Fibroblast of lung (primary cell): ENCODE measurements around the gene ZNF366. TPM values are rescaled to one million over a fixed set of nuclear protein-coding genes. Genes with fewer than 3 reads are reported as not detected.

Experiments
- DNase-seq, 2 donors: peaks; one replicate each; pipeline versions ENCODE4 v3.0.0 to v3.0.0-alpha.2; 2010; ENCODE audit warnings: low read depth in 2 of 2
- H2AFZ ChIP-seq: 2 replicates; pipeline ENCODE4 v1.5.1; 2012; ENCODE audit warnings: low read length, control low read depth, inconsistent platforms
- H3K27ac ChIP-seq: 2 replicates; pipeline ENCODE4 v1.5.1; 2011; ENCODE audit warnings: low read length, control low read depth; ENCODE audit not compliant: insufficient read depth
- H3K27me3 ChIP-seq: 2 replicates; pipeline ENCODE4 v1.5.1; 2011; ENCODE audit warnings: mild to moderate bottlenecking, low read length; ENCODE audit not compliant: control insufficient read depth, insufficient read depth
- H3K36me3 ChIP-seq: 2 replicates; pipeline ENCODE4 v1.5.1; 2011; ENCODE audit warnings: low read length; ENCODE audit not compliant: control insufficient read depth, insufficient read depth
- H3K4me1 ChIP-seq: 2 replicates; pipeline ENCODE4 v1.5.1; 2011; ENCODE audit warnings: low read length; ENCODE audit not compliant: control insufficient read depth, insufficient read depth; ENCODE audit errors: extremely low read depth
- H3K4me2 ChIP-seq: 2 replicates; pipeline ENCODE4 v1.5.1; 2011; ENCODE audit warnings: low read length, control low read depth; ENCODE audit not compliant: insufficient read depth; ENCODE audit errors: extremely low read depth
- H3K4me3 ChIP-seq, 4 experiments: fragments of 200-600 bp in 1 of 4; sonication (generic) in 1 of 4; replicated peaks in 1 of 4; 2 replicates each; pipeline ENCODE4 v1.5.1; 2011 to 2016; ENCODE audit warnings: low read length in 4 of 4, low read depth in 3 of 4, mild to moderate bottlenecking in 3 of 4, control low read depth in 2 of 4, inconsistent platforms in 1 of 4, mixed read lengths in 1 of 4; ENCODE audit not compliant: insufficient read depth in 1 of 4; ENCODE audit errors: control extremely low read depth in 1 of 4
- H3K79me2 ChIP-seq: 2 replicates; pipeline ENCODE4 v1.5.1; 2012; ENCODE audit warnings: mild to moderate bottlenecking, low read length, inconsistent platforms; ENCODE audit not compliant: control insufficient read depth, insufficient read depth
- H3K9ac ChIP-seq: 2 replicates; pipeline ENCODE4 v1.5.1; 2011; ENCODE audit warnings: mild to moderate bottlenecking, low read length, control low read depth; ENCODE audit not compliant: insufficient read depth
- H3K9me3 ChIP-seq: 2 replicates; pipeline ENCODE4 v1.5.1; 2012; ENCODE audit warnings: low read depth, low read length; ENCODE audit not compliant: control insufficient read depth, insufficient read depth
- H4K20me1 ChIP-seq: 2 replicates; pipeline ENCODE4 v1.5.1; 2011; ENCODE audit warnings: low read length; ENCODE audit not compliant: control insufficient read depth, insufficient read depth; ENCODE audit errors: extremely low read depth
- CTCF ChIP-seq, 2 donors: IDR thresholded peaks in 1 of 2; conservative IDR thresholded peaks in 1 of 2; 1 replicate in 1 of 2; 2 replicates in 1 of 2; pipeline ENCODE4 v1.5.1; 2011 to 2012; ENCODE audit warnings: low read length in 2 of 2, control low read depth in 1 of 2, inconsistent platforms in 1 of 2, low read depth in 1 of 2, mild to moderate bottlenecking in 1 of 2
- EZH2 ChIP-seq: IDR thresholded peaks from 2 replicates; pipeline ENCODE4 v1.5.1; 2012; ENCODE audit warnings: low read length, control low read depth, mild to moderate bottlenecking; ENCODE audit errors: missing control alignments
- polyA plus RNA-seq, 2 donors: library from polyadenylated mRNA; depleted of rRNA in 1 of 2; stranded (reverse) in 1 of 2; unstranded in 1 of 2; fragments of >200 nt; gene quantifications; 2 replicates each; pipeline ENCODE4 v1.2.1, GENCODE V29; 2011 to 2012; ENCODE audit warnings: missing spikeins in 1 of 2
- total RNA-seq: library from RNA; depleted of rRNA; stranded (reverse); fragments of >200 nt; gene quantifications from 2 replicates; pipeline ENCODE4 v1.2.1, GENCODE V29; 2014

The ZNF366 gene
- total and polyA plus RNA-seq, 2 donors (not counting 1 experiment from before 2014, with no cell fraction given), result not detected

GRCh38 chr5:72459089-72459661 is 48.0 kb downstream of the ZNF366 start:
- Histone ChIP-seq H3K4me3 (no peak overlapping the region), H3K9ac (no peak overlapping the region), H4K20me1 (no peaks in the 10 kb centered on the region), H3K4me1 (no peaks in the 10 kb centered on the region), H3K27me3 (no peaks in the 10 kb centered on the region), H3K4me2 (no peak overlapping the region), H3K36me3 (no peaks in the 10 kb centered on the region), H2AFZ (no peak overlapping the region), H3K79me2 (no peaks in the 10 kb centered on the region), H3K27ac (no peak overlapping the region), H3K9me3 (no peaks in the 10 kb centered on the region)
- DNase-seq, result peak in 1 of 2 donors; percentile 46
- TF ChIP-seq CTCF (conservative IDR thresholded peaks at IDR 0.05 in 1 of 2, IDR thresholded peaks at IDR 0.05 in 1 of 2; ENCODE audit: low read depth in 1 of 2, low read length in 2 of 2), result no peak
- TF ChIP-seq EZH2, result no peak

- DNase-seq, result no peak
- Histone ChIP-seq H3K79me2 (no peaks in the 10 kb centered on the region), H3K9ac (no peak overlapping the region), H3K4me2 (no peak overlapping the region), H3K9me3 (no peaks in the 10 kb centered on the region), H3K27ac (no peak overlapping the region), H3K4me3 (no peak overlapping the region), H2AFZ (no peak overlapping the region), H3K27me3 (no peaks in the 10 kb centered on the region), H3K36me3 (no peaks in the 10 kb centered on the region), H4K20me1 (no peaks in the 10 kb centered on the region), H3K4me1 (peaks cover 2% of the 10 kb centered on the region)
- no peak for TF ChIP-seq CTCF (conservative IDR thresholded peaks at IDR 0.05 in 1 of 2, IDR thresholded peaks at IDR 0.05 in 1 of 2; ENCODE audit: low read depth in 1 of 2, low read length in 2 of 2)
- no peak for TF ChIP-seq EZH2
These were observed 48.8 kb downstream of the ZNF366 start for GRCh38 chr5:72458407-72458806.

- Histone ChIP-seq H3K36me3 (no peaks in the 10 kb centered on the region), H4K20me1 (no peaks in the 10 kb centered on the region), H2AFZ (no peak overlapping the region), H3K9me3 (no peaks in the 10 kb centered on the region), H3K27me3 (no peaks in the 10 kb centered on the region), H3K27ac (no peak overlapping the region), H3K79me2 (no peaks in the 10 kb centered on the region), H3K4me2 (no peak overlapping the region), H3K4me3 (no peak overlapping the region), H3K4me1 (peaks cover 8% of the 10 kb centered on the region), H3K9ac (no peak overlapping the region)
- TF ChIP-seq EZH2 (no peak), CTCF (conservative IDR thresholded peaks at IDR 0.05 in 1 of 2, IDR thresholded peaks at IDR 0.05 in 1 of 2; ENCODE audit: low read depth in 1 of 2, low read length in 2 of 2) (no peak)
- no peak for DNase-seq
These were observed 49.7 kb downstream of the ZNF366 start for GRCh38 chr5:72457491-72457890.
